Keratinocyte (primary cell): Measurements from ENCODE around the gene OLFML1.

ENCODE experiments used
- CTCF ChIP-seq, 3 experiments: IDR thresholded peaks in 1 of 3; conservative IDR thresholded peaks in 1 of 3; optimal IDR thresholded peaks in 1 of 3; 2 replicates in 2 of 3; 3 replicates in 1 of 3; pipeline versions ENCODE3 to v1.5.1; 2011; ENCODE audit warnings: low read length in 3 of 3, mild to moderate bottlenecking in 3 of 3, moderate library complexity in 2 of 3, control low read depth in 1 of 3, inconsistent platforms in 1 of 3; ENCODE audit not compliant: insufficient read depth in 2 of 3; ENCODE audit errors: extremely low read depth in 1 of 3
- EZH2 ChIP-seq: IDR thresholded peaks from one replicate; pipeline ENCODE4 v1.6.1; 2012; ENCODE audit warnings: inconsistent platforms, mild to moderate bottlenecking, low read length, moderate library complexity

DNA sequence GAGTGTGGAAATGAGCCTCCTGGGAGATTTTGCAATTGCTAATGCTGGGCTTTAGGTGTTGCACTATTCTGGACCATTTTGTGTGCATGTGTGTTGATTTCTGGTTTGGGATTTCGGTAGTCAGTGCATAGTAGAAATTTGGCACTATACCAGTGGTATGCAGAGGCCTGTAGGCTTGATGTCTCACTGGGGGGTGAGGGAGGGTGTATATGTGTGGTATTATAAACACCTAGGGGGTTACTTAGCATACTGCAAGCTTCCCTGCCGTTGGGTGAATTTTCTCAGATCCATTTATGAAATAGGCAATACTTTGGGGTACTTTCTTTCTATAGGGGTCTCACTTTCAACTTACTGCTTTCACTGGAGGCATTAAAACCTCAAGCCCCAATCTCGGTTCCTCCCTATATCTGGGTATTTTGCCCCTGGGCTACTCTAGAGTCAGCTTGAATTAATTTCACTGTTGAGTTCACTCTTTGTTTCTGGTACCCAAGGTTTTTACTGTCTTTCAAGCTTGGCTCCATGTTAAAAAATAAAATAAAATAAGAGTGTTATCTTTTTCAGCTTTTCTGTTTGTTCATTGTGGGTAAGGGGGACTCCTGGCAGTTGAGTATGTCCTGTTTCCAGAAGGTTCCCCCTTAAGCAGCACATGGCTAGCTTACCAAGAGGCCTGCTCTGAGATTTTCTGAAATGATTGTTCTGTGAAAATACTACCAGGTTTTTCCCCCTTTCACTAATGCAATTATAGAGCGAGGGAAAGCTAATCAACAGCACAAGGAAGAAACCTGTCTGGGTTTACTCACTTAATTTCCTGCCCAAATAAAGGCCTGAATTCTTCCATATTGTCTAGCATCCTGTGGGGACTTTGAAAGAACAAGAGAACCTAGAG is 74.3 kb downstream of the OLFML1 start:
- no peak for TF ChIP-seq CTCF (optimal IDR thresholded peaks at IDR 0.05 in 1 of 3, IDR thresholded peaks at IDR 0.05 in 1 of 3, conservative IDR thresholded peaks at IDR 0.05 in 1 of 3; ENCODE audit: extremely low read depth in 1 of 3, insufficient read depth in 2 of 3, low read length in 3 of 3)
- no peak for TF ChIP-seq EZH2
